ENCODE measurements around the gene AEBP1.

Gene AEBP1

DNA sequence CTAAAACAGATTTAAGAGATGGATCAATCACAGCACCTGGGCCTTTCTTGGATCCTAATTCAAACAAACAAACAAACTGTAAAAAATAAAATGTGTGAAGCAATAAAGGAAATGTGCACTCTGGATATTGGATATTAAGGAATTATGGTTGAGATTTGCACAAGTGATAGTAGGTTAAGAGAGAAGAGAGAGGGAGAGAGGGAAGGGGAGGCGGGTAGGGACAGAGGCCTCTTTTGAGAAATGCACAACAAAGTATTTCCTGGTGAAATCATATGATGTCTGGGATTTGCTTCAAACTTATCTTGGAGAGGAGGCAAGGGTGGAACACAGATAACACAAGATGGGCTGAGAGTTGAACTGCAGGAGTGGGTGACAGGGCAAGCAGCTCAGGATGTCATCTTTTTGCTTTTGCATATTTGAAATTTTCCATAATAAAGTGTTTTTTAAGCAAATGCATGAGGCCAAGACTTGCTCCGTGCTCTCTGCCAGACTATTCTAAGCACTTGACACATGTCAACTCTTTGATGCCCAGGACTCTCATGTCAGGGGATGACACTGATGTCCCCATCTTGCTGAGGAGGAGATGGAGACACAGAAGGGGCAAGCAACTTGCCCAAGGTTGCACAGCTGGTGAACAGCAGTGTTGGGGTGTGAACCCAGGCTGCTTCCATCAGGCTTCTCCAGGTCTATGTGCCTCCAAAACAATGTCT is 9.1 kb upstream of the AEBP1 start:
- Histone ChIP-seq H3K4me1 (ENCODE audit: control insufficient read depth, insufficient read depth, low read depth, low read length) (peaks cover 4% of the 10 kb centered on the region), H3K9me3 (ENCODE audit: control insufficient read depth, low read length) (no peaks in the 10 kb centered on the region), H3K4me2 (ENCODE audit: low read length, poor library complexity, severe bottlenecking) (no peak overlapping the region), H2AFZ (ENCODE audit: low read depth, low read length) (no peak overlapping the region), H2BK5ac (ENCODE audit: low read depth, low read length, poor library complexity, severe bottlenecking) (no peak overlapping the region), H2BK120ac (ENCODE audit: low read depth, low read length) (no peak overlapping the region), H3K27me3 (ENCODE audit: control insufficient read depth in 1 of 2, insufficient read depth in 1 of 2, low read length in 2 of 2) (no peaks in the 10 kb centered on the region), H3K36me3 (ENCODE audit: control insufficient read depth in 1 of 2, insufficient read depth in 2 of 2, low read depth in 1 of 2, low read length in 2 of 2) (no peaks in the 10 kb centered on the region), H3K14ac (ENCODE audit: low read length in 2 of 2) (no peak overlapping the region), H4K8ac (ENCODE audit: low read length) (no peak overlapping the region), H2BK15ac (ENCODE audit: low read depth, poor library complexity, severe bottlenecking) (no peak overlapping the region), H2BK12ac (ENCODE audit: low read length in 2 of 2) (no peak overlapping the region), H2AK5ac (ENCODE audit: low read length, severe bottlenecking) (no peak overlapping the region), H3K18ac (ENCODE audit: low read depth in 1 of 2, low read length in 2 of 2) (no peak overlapping the region), H3K4ac (ENCODE audit: low read depth in 1 of 2, low read length in 2 of 2) (no peak overlapping the region), H3K9ac (ENCODE audit: low read length) (peak overlapping the region; percentile 49), H3K23ac (ENCODE audit: low read length in 2 of 2) (no peak overlapping the region), H3K27ac (ENCODE audit: low read length, poor library complexity, severe bottlenecking) (no peak overlapping the region), H4K91ac (ENCODE audit: low read length) (no peak overlapping the region), H3K4me3 (ENCODE audit: insufficient read depth in 1 of 2, low read depth in 1 of 2, low read length in 2 of 2) (no peak overlapping the region), H3K79me1 (replicated peaks; ENCODE audit: low read length, poor library complexity, severe bottlenecking) (no peaks in the 10 kb centered on the region)
- DNase-seq, result no peak
- WGBS, result 88% methylated on average over 2 of the region's 2 CpGs

DNA sequence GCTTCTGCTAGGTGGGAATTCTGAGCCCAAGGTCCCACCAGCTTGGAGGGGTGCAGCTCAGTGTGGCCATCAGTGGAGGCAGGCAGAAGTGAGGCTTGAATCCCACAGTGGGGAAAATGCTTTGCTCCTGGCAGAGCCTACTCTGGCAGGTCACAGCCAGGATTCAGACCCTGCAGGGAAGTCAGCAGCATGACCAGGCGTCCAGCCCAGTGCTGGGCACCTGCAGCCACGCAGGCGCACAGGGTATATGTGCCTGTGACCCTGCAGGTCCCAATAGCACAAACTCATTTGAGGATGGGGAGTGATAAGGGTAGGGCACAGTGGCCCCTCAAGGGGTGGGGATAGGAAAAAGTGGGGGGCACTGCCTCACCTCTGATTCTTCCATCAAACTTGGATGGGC is 8.4 kb upstream of the AEBP1 start:
- H3K4me2 ChIP-seq (ENCODE audit: low read length, poor library complexity, severe bottlenecking), result no peak overlapping the region
- 92% methylated on average over 3 of the region's 3 CpGs for WGBS
- no peak for DNase-seq
- H3K79me1 ChIP-seq (replicated peaks; ENCODE audit: low read length, poor library complexity, severe bottlenecking), result no peaks in the 10 kb centered on the region
- peaks cover 6% of the 10 kb centered on the region for H3K4me1 ChIP-seq (ENCODE audit: control insufficient read depth, insufficient read depth, low read depth, low read length)
- no peak overlapping the region for H4K8ac ChIP-seq (ENCODE audit: low read length)
- no peak overlapping the region for H2BK5ac ChIP-seq (ENCODE audit: low read depth, low read length, poor library complexity, severe bottlenecking)
- no peak overlapping the region for H2AFZ ChIP-seq (ENCODE audit: low read depth, low read length)
- H2AK5ac ChIP-seq (ENCODE audit: low read length, severe bottlenecking), result peak overlapping the region; percentile 33
- H2BK12ac ChIP-seq (ENCODE audit: low read length in 2 of 2), result no peak overlapping the region
- no peak overlapping the region for H3K4ac ChIP-seq (ENCODE audit: low read depth in 1 of 2, low read length in 2 of 2)
- H3K14ac ChIP-seq (ENCODE audit: low read length in 2 of 2), result no peak overlapping the region
- no peak overlapping the region for H2BK120ac ChIP-seq (ENCODE audit: low read depth, low read length)
- no peaks in the 10 kb centered on the region for H3K9me3 ChIP-seq (ENCODE audit: control insufficient read depth, low read length)
- no peak overlapping the region for H3K9ac ChIP-seq (ENCODE audit: low read length)
- no peaks in the 10 kb centered on the region for H3K27me3 ChIP-seq (ENCODE audit: control insufficient read depth in 1 of 2, insufficient read depth in 1 of 2, low read length in 2 of 2)
- no peak overlapping the region for H3K4me3 ChIP-seq (ENCODE audit: insufficient read depth in 1 of 2, low read depth in 1 of 2, low read length in 2 of 2)
- H3K36me3 ChIP-seq (ENCODE audit: control insufficient read depth in 1 of 2, insufficient read depth in 2 of 2, low read depth in 1 of 2, low read length in 2 of 2), result no peaks in the 10 kb centered on the region
- no peak overlapping the region for H3K27ac ChIP-seq (ENCODE audit: low read length, poor library complexity, severe bottlenecking)
- no peak overlapping the region for H2BK15ac ChIP-seq (ENCODE audit: low read depth, poor library complexity, severe bottlenecking)
- no peak overlapping the region for H3K18ac ChIP-seq (ENCODE audit: low read depth in 1 of 2, low read length in 2 of 2)
- no peak overlapping the region for H3K23ac ChIP-seq (ENCODE audit: low read length in 2 of 2)
- H4K91ac ChIP-seq (ENCODE audit: low read length), result no peak overlapping the region

DNA sequence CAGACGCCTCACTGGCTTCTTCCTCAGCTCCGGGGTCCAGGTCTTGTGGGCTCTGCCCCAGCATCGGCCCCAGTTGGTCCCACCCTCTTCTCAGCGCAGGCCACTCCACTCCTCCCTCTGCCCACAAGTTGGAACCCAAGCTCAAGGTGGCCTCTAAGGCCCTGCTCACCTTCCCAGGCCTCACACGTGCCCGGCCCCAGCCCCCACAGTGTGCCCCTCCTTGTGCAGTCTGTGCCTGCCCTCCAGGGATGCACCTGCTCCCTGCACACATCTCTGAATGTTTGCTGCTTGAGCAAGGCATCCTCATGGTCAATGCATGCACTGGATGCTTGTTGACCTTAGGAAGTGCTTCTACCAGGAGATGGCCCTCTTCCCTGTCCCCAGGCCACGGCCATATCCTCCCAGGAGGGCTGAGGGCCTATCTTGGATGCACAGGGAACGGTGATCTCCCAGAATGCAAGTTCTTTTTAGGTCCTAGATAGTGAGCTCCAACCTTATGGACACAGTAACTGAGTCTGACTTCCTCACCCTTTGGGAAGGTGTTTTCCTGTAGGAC is 7.7 kb upstream of the AEBP1 start:
- no peak for DNase-seq
- WGBS, result 81% methylated on average over 8 of the region's 8 CpGs
- no peak overlapping the region for H4K8ac ChIP-seq (ENCODE audit: low read length)
- H3K4ac ChIP-seq (ENCODE audit: low read depth in 1 of 2, low read length in 2 of 2), result no peak overlapping the region
- no peaks in the 10 kb centered on the region for H3K27me3 ChIP-seq (ENCODE audit: control insufficient read depth in 1 of 2, insufficient read depth in 1 of 2, low read length in 2 of 2)
- H2BK12ac ChIP-seq (ENCODE audit: low read length in 2 of 2), result no peak overlapping the region
- H2BK5ac ChIP-seq (ENCODE audit: low read depth, low read length, poor library complexity, severe bottlenecking), result no peak overlapping the region
- no peak overlapping the region for H3K23ac ChIP-seq (ENCODE audit: low read length in 2 of 2)
- H3K18ac ChIP-seq (ENCODE audit: low read depth in 1 of 2, low read length in 2 of 2), result no peak overlapping the region
- H3K27ac ChIP-seq (ENCODE audit: low read length, poor library complexity, severe bottlenecking), result no peak overlapping the region
- no peak overlapping the region for H3K4me2 ChIP-seq (ENCODE audit: low read length, poor library complexity, severe bottlenecking)
- no peak overlapping the region for H3K9ac ChIP-seq (ENCODE audit: low read length)
- H3K4me1 ChIP-seq (ENCODE audit: control insufficient read depth, insufficient read depth, low read depth, low read length), result peaks cover 12% of the 10 kb centered on the region
- H2BK15ac ChIP-seq (ENCODE audit: low read depth, poor library complexity, severe bottlenecking), result no peak overlapping the region
- H2BK120ac ChIP-seq (ENCODE audit: low read depth, low read length), result no peak overlapping the region
- H3K36me3 ChIP-seq (ENCODE audit: control insufficient read depth in 1 of 2, insufficient read depth in 2 of 2, low read depth in 1 of 2, low read length in 2 of 2), result no peaks in the 10 kb centered on the region
- H4K91ac ChIP-seq (ENCODE audit: low read length), result no peak overlapping the region
- H3K79me1 ChIP-seq (replicated peaks; ENCODE audit: low read length, poor library complexity, severe bottlenecking), result no peaks in the 10 kb centered on the region
- no peaks in the 10 kb centered on the region for H3K9me3 ChIP-seq (ENCODE audit: control insufficient read depth, low read length)
- no peak overlapping the region for H2AFZ ChIP-seq (ENCODE audit: low read depth, low read length)
- no peak overlapping the region for H2AK5ac ChIP-seq (ENCODE audit: low read length, severe bottlenecking)
- H3K4me3 ChIP-seq (ENCODE audit: insufficient read depth in 1 of 2, low read depth in 1 of 2, low read length in 2 of 2), result no peak overlapping the region
- no peak overlapping the region for H3K14ac ChIP-seq (ENCODE audit: low read length in 2 of 2)

DNA sequence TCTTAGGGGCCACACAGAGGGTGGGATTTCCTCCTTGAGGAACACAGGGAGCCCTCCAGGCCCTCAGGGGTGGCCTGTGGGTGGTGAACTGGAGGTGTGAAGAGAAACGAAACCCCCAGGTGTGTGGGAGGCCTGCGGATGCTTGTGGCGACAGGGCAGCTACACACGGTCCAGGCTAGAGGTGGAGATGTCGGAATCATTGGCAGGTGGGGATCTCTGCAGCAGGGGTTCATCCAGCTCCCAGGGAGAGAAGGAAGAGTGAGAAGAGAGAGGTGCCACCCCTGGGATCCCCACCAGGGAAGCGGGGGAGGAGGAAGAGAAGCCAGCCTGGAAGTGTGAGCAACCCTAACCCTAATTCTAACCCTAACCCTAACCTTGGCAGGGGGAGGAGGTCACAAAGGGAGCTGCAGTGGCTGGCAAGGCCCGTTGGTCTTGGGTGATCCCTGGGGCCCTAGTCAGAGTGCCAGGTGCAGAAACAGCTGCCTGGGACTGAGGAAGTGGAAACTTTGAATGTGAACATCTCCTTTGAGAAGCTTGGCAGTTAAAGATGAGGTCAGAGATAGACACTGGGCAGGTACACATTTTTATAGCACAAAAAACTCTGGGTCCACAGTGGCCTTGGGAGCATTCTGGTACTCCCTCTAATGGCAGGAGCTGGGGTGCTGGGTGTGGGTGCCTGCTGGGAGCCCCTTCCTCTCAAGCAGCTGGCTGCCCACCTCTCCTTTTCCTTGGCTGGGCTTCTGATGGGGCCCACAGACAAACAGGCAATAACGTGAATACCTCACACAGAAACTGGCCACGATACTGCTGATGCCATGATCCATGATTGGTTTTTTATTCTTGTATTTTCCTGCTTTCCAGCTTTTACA is 6.8 kb upstream of the AEBP1 start:
- Histone ChIP-seq H3K4me1 (ENCODE audit: control insufficient read depth, insufficient read depth, low read depth, low read length) (peaks cover 21% of the 10 kb centered on the region), H2AK5ac (ENCODE audit: low read length, severe bottlenecking) (peak overlapping the region; percentile 33), H3K36me3 (ENCODE audit: control insufficient read depth in 1 of 2, insufficient read depth in 2 of 2, low read depth in 1 of 2, low read length in 2 of 2) (no peaks in the 10 kb centered on the region), H4K91ac (ENCODE audit: low read length) (no peak overlapping the region), H3K27ac (ENCODE audit: low read length, poor library complexity, severe bottlenecking) (no peak overlapping the region), H3K79me1 (replicated peaks; ENCODE audit: low read length, poor library complexity, severe bottlenecking) (no peaks in the 10 kb centered on the region), H2AFZ (ENCODE audit: low read depth, low read length) (no peak overlapping the region), H3K14ac (ENCODE audit: low read length in 2 of 2) (no peak overlapping the region), H3K9me3 (ENCODE audit: control insufficient read depth, low read length) (no peaks in the 10 kb centered on the region), H3K4ac (ENCODE audit: low read depth in 1 of 2, low read length in 2 of 2) (no peak overlapping the region), H2BK12ac (ENCODE audit: low read length in 2 of 2) (no peak overlapping the region), H3K9ac (ENCODE audit: low read length) (no peak overlapping the region), H4K8ac (ENCODE audit: low read length) (no peak overlapping the region), H3K4me2 (ENCODE audit: low read length, poor library complexity, severe bottlenecking) (no peak overlapping the region), H2BK120ac (ENCODE audit: low read depth, low read length) (no peak overlapping the region), H3K18ac (ENCODE audit: low read depth in 1 of 2, low read length in 2 of 2) (no peak overlapping the region), H2BK5ac (ENCODE audit: low read depth, low read length, poor library complexity, severe bottlenecking) (no peak overlapping the region), H3K27me3 (ENCODE audit: control insufficient read depth in 1 of 2, insufficient read depth in 1 of 2, low read length in 2 of 2) (no peaks in the 10 kb centered on the region), H3K23ac (ENCODE audit: low read length in 2 of 2) (no peak overlapping the region), H3K4me3 (ENCODE audit: insufficient read depth in 1 of 2, low read depth in 1 of 2, low read length in 2 of 2) (no peak overlapping the region), H2BK15ac (ENCODE audit: low read depth, poor library complexity, severe bottlenecking) (no peak overlapping the region)
- WGBS, result 82% methylated on average over 8 of the region's 9 CpGs
- DNase-seq, result no peak

Data from mesenchymal stem cell (in vitro differentiated cells and primary cell).